PC-9 (cell line): ENCODE data around the gene PUM1. TPM values are rescaled to one million over a fixed set of nuclear protein-coding genes. Genes with fewer than 3 reads are reported as not detected.

Experiments used
- BruUV-seq: library from RNA; stranded (reverse); fragments of 400-500 nt; replicated peaks from 2 replicates; lab custom pipeline; 2021; lab: Mats Ljungman, UMichigan
- CTCF ChIA-PET: fragments of 300-600 bp; sonication (Branson Sonifier 250); formaldehyde crosslinking; loops from one replicate; lab custom pipeline; 2022; ENCODE audit warnings: antibody characterized with exemption; lab: Charles Lee
- POLR2A ChIA-PET: fragments of 300-600 bp; sonication (Branson Sonifier 250); formaldehyde crosslinking; loops from one replicate; lab custom pipeline; 2022; ENCODE audit warnings: antibody characterized with exemption; ENCODE audit not compliant: unreplicated experiment; lab: Charles Lee
- DNase-seq, 2 experiments: peaks; one replicate each; pipeline versions ENCODE4 v3.0.0 to v3.0.0-alpha.2; 2015 to 2022; ENCODE audit warnings: mixed read lengths in 1 of 2
- H2AFZ ChIP-seq: fragments of 200-600 bp; sonication (generic); 2 replicates; pipeline ENCODE4 v1.8.1; 2017; ENCODE audit warnings: antibody characterized with exemption
- H3F3A ChIP-seq: fragments of 200-600 bp; sonication (generic); 2 replicates; pipeline ENCODE4 v1.8.1; 2017; ENCODE audit warnings: antibody characterized with exemption, mild to moderate bottlenecking, low read depth; ENCODE audit not compliant: insufficient read depth
- H3K27ac ChIP-seq: fragments of 200-600 bp; sonication (generic); 2 replicates; pipeline ENCODE4 v1.6.1; 2016; ENCODE audit warnings: mixed run types
- H3K27me3 ChIP-seq: fragments of 200-600 bp; sonication (generic); 2 replicates; pipeline ENCODE4 v1.6.1; 2016; ENCODE audit warnings: low read depth, mixed run types; ENCODE audit not compliant: insufficient read depth
- H3K36me3 ChIP-seq: fragments of 200-600 bp; sonication (generic); 2 replicates; pipeline ENCODE4 v1.6.1; 2016; ENCODE audit warnings: low read depth, mixed run types
- H3K4me1 ChIP-seq: fragments of 200-600 bp; sonication (generic); replicated peaks from 2 replicates; pipeline ENCODE4 v1.6.1; 2016; ENCODE audit warnings: mixed run types; ENCODE audit not compliant: insufficient read depth
- H3K4me2 ChIP-seq: fragments of 200-600 bp; sonication (generic); 2 replicates; pipeline ENCODE4 v1.6.1; 2017; ENCODE audit warnings: mixed run types
- H3K4me3 ChIP-seq: fragments of 200-600 bp; sonication (generic); 2 replicates; pipeline ENCODE4 v1.6.1; 2016; ENCODE audit warnings: mixed run types
- H3K79me2 ChIP-seq: fragments of 200-600 bp; sonication (generic); 2 replicates; pipeline ENCODE4 v1.6.1; 2017; ENCODE audit warnings: low read depth, mixed run types
- H3K9me2 ChIP-seq: fragments of 200-600 bp; sonication (generic); 2 replicates; pipeline ENCODE4 v1.8.1; 2017; ENCODE audit warnings: mild to moderate bottlenecking; ENCODE audit not compliant: insufficient read depth
- H3K9me3 ChIP-seq: fragments of 200-600 bp; sonication (generic); 2 replicates; pipeline ENCODE4 v1.8.1; 2016; ENCODE audit warnings: low read depth; ENCODE audit not compliant: insufficient read depth
- H4K20me1 ChIP-seq: fragments of 200-600 bp; sonication (generic); 2 replicates; pipeline ENCODE4 v1.8.1; 2017; ENCODE audit not compliant: insufficient read depth
- EZH2 ChIP-seq: fragments of 200-600 bp; sonication (generic); IDR thresholded peaks from 2 replicates; pipeline ENCODE4 v1.8.0; 2017; ENCODE audit warnings: antibody characterized with exemption, low read depth
- intact Hi-C: fragments of 100-400 bp; cut with micrococcal nuclease; formaldehyde crosslinking; loops from one replicate; pipeline ENCODE4 v1.10.0; 2022; ENCODE audit not compliant: unreplicated experiment
- total RNA-seq: library from RNA; stranded (reverse); gene quantifications from 2 replicates; pipeline ENCODE4 v1.2.3, GENCODE V29; 2021
- TF ChIP-seq, protein P1 (sequence below): fragments of 200-600 bp; sonication (generic); conservative IDR thresholded peaks from 2 replicates; pipeline ENCODE4 v1.6.1; 2017; ENCODE audit warnings: mixed run types, antibody characterized with exemption, mild to moderate bottlenecking, moderate library complexity

Gene PUM1
- total RNA-seq, 1 experiment from 2014 or later: 117 TPM

DNA sequence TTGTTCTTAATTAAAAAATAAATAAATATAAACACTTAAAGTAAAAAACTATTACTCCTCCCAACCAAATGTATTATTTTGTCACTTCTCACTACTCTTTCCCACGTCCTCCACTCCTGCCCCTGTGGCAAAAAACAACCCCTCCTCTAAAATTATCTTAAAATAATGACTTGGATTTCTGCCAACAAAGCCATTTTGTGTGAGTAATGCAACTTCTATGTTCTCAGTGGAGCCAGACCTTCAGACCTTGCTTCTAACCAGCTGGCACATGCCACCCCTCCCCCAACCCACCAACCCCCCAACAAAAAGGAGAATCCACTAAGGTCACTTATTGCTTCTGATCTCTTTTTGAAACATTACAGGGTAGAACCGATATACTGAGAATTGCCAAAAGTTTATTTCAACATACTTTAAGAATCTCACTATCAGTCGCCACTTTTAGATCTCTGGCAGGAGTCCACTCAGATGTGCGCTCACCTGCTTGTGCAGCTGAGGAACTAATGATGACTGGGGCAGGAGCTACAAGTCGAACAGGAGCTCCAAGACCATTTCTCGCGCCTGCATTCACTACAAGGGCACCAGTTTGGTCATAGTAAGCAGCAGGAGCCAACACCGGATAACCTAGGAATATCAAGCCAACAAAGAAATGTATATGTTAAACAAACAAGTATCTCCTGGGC is 98.7 kb downstream of the PUM1 start:
- Histone ChIP-seq H3F3A (no peaks in the 10 kb centered on the region; the same call in 1 of the 2 replicates), H3K4me3 (no peak overlapping the region), H3K79me2 (peaks cover 35% of the 10 kb centered on the region), H3K4me2 (no peak overlapping the region), H4K20me1 (peaks cover 35% of the 10 kb centered on the region), H3K27me3 (no peaks in the 10 kb centered on the region), H3K9me2 (no peaks in the 10 kb centered on the region), H3K27ac (no peak overlapping the region), H2AFZ (no peak overlapping the region), H3K9me3 (no peaks in the 10 kb centered on the region), H3K36me3 (peaks cover 33% of the 10 kb centered on the region), H3K4me1 (no peaks in the 10 kb centered on the region)
- DNase-seq: no peak
- no TSS peak for BruUV-seq
- TF ChIP-seq, protein P1, sequence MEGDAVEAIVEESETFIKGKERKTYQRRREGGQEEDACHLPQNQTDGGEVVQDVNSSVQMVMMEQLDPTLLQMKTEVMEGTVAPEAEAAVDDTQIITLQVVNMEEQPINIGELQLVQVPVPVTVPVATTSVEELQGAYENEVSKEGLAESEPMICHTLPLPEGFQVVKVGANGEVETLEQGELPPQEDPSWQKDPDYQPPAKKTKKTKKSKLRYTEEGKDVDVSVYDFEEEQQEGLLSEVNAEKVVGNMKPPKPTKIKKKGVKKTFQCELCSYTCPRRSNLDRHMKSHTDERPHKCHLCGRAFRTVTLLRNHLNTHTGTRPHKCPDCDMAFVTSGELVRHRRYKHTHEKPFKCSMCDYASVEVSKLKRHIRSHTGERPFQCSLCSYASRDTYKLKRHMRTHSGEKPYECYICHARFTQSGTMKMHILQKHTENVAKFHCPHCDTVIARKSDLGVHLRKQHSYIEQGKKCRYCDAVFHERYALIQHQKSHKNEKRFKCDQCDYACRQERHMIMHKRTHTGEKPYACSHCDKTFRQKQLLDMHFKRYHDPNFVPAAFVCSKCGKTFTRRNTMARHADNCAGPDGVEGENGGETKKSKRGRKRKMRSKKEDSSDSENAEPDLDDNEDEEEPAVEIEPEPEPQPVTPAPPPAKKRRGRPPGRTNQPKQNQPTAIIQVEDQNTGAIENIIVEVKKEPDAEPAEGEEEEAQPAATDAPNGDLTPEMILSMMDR: no peak
- no peak for TF ChIP-seq EZH2
- intact Hi-C loops: no loop called here
- CTCF ChIA-PET: no interaction called here
- POLR2A ChIA-PET: no interaction called here

DNA sequence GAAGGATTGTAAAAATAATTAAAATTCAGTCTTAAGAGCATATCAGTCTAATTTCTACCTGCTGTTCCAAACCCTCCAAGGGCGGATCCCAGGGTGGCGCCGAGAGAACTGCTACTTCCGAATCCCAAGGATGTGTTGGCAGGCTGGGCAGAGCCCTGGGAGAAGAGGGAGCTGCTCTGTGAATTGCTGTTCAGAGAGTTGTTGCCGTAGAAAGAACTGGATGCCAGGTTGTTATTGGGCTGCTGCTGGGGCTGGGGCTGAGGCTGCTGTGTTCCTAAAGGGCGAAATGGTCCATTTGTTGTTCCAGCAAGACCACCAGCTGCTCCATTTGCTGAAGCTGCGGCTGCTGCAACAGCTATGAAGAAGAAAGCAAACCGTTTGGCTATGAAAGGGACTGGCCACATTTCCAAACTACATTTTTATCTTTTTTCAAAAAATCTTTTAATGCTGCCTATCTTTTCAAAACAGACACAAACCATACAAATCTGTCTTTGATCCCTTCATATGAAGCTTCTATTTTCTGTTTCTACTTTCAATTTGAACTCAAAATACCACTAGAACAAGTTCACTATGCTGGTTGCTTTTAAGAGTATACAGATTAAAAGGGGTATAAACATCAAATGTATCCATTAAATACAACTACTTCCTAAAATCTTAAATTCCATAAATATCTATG is 99.5 kb downstream of the PUM1 start:
- intact Hi-C loops: no loop called here
- DNase-seq: no peak
- H4K20me1 ChIP-seq: peaks cover 33% of the 10 kb centered on the region
- no peaks in the 10 kb centered on the region for H3K4me1 ChIP-seq
- ChIA-PET CTCF (no interaction called here), POLR2A (no interaction called here)
- H3K27me3 ChIP-seq: no peaks in the 10 kb centered on the region
- no peak overlapping the region for H3K4me2 ChIP-seq
- peaks cover 28% of the 10 kb centered on the region for H3K79me2 ChIP-seq
- H2AFZ ChIP-seq: no peak overlapping the region
- H3F3A ChIP-seq: no peaks in the 10 kb centered on the region; the same call in 1 of the 2 replicates
- no peak overlapping the region for H3K4me3 ChIP-seq
- H3K36me3 ChIP-seq: peaks cover 36% of the 10 kb centered on the region
- H3K27ac ChIP-seq: no peak overlapping the region
- TF ChIP-seq, protein P1: no peak
- no peak for TF ChIP-seq EZH2
- no peaks in the 10 kb centered on the region for H3K9me2 ChIP-seq
- BruUV-seq: no TSS peak
- H3K9me3 ChIP-seq: no peaks in the 10 kb centered on the region

DNA sequence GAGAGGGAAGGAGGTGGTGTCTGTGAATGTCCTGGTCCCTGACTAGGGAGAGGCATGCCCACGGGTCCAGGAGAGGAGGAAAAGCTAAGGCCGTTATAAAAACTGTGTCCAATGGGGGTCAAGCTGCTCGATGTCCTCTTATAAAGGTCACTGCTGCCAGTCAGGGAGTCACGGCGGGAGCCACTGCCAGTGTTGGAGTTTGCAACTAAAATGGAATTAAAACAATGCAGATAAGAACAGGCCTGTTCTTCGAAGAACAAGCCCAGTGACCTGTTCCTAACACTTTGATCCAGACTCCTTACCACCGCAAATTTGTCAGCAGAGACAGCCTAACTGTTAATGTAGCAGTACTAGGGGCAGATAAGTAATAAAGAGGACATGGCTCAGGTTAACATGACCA is 100.8 kb downstream of the PUM1 start:
- peaks cover 36% of the 10 kb centered on the region for H3K36me3 ChIP-seq
- DNase-seq: no peak
- H3F3A ChIP-seq: no peaks in the 10 kb centered on the region; the same call in 1 of the 2 replicates
- H3K27ac ChIP-seq: no peak overlapping the region
- H3K4me2 ChIP-seq: no peak overlapping the region
- ChIA-PET POLR2A (no interaction called here), CTCF (no interaction called here)
- no peaks in the 10 kb centered on the region for H3K9me2 ChIP-seq
- H2AFZ ChIP-seq: no peak overlapping the region
- intact Hi-C loops: no loop called here
- H3K4me3 ChIP-seq: no peak overlapping the region
- TF ChIP-seq, protein P1: no peak
- no peak for TF ChIP-seq EZH2
- no peaks in the 10 kb centered on the region for H3K9me3 ChIP-seq
- no peaks in the 10 kb centered on the region for H3K4me1 ChIP-seq
- peaks cover 40% of the 10 kb centered on the region for H4K20me1 ChIP-seq
- no peaks in the 10 kb centered on the region for H3K27me3 ChIP-seq
- peaks cover 17% of the 10 kb centered on the region for H3K79me2 ChIP-seq
- no TSS peak for BruUV-seq
